GM21381 (cell line): Measurements from ENCODE around the gene SESTD1.

Experiments
- ATAC-seq: cut with Tn5 transposase; IDR thresholded peaks from one replicate; pipeline ENCODE4 v1.9.1; 2021; ENCODE audit warnings: mild to moderate bottlenecking, moderate library complexity; ENCODE audit not compliant: unreplicated experiment

Gene SESTD1, protein sequence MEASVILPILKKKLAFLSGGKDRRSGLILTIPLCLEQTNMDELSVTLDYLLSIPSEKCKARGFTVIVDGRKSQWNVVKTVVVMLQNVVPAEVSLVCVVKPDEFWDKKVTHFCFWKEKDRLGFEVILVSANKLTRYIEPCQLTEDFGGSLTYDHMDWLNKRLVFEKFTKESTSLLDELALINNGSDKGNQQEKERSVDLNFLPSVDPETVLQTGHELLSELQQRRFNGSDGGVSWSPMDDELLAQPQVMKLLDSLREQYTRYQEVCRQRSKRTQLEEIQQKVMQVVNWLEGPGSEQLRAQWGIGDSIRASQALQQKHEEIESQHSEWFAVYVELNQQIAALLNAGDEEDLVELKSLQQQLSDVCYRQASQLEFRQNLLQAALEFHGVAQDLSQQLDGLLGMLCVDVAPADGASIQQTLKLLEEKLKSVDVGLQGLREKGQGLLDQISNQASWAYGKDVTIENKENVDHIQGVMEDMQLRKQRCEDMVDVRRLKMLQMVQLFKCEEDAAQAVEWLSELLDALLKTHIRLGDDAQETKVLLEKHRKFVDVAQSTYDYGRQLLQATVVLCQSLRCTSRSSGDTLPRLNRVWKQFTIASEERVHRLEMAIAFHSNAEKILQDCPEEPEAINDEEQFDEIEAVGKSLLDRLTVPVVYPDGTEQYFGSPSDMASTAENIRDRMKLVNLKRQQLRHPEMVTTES

DNA sequence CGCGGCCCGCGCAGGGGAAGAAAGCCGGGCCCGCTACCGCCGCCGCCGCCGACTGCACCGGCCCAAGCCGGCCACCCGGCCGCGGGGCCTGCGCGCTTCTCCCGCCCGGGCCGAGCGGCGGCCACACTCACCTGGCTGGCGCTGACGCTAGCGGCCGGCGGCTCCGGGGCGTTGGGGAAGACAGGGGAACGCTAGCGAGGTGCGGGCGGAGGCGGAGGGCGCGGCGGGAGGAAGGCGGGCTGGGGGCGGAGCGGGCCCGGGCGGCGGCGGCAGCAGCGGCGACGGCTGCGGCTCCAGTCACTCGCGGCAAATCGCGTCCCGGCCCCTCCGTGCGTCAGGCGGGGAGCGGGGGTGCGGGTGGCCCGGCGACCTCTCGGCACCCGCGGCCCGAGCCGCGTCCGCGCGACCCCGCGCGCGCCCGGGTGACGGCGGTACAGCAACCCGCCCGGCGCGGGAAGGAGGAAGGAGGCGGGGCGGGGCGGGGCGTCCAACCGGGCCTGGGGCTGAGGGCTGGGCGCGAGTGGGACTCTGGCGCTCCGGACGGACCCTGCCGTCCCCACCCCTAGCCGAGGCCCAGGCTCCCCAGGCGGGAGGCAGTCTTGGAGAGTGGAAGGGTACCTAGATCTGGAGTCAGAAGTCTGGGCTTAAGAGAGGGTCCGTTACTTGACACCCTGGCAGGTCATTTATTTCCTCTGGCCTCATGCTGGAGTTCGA, at the start of gene SESTD1:
Gene SESTD1 (minus strand): TSS at position 465 of the 714 bp plus-strand sequence. CDS start 72,991 bp downstream, outside the sequence.
- peak; percentile 71 for ATAC-seq

DNA sequence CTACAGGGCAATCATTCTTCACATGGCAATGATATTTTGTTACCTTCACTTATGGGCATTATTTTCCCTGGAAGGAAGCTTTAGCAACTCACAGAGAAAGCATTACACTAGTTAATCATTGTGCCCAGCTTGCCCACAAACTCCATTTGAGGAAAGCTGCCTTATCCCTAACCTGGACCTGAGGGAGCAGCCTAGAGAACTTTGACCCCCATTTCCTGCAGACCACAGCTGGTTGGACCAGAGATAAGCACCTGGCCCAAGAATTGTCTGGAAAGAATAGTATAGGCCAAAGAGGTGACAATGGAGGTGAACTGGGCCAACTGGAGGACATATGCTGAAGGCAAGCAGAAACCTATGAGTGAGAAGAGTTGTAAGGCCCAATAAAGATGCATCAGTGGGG, 48.4 kb upstream of the SESTD1 start:
- ATAC-seq, result no peak

DNA sequence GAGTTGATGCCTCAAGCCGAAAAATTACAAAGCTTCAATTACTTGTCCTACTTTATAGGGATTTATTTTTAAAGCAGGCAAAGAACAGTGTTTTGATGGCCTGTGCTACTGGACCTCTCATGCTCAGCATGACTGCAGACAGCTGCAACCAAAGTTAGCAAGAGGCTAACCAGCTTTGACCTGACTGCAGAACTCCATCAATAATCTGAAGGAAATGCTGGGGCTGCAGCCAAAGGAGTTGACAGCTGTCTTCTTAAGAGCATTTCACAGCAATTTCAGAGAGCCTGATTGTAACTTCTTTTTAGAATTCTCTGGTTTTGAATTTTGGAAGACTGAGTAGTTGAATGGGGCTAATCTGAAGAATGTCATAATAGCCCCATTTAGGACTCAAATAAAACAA, 46.5 kb upstream of the SESTD1 start:
- no peak for ATAC-seq

DNA sequence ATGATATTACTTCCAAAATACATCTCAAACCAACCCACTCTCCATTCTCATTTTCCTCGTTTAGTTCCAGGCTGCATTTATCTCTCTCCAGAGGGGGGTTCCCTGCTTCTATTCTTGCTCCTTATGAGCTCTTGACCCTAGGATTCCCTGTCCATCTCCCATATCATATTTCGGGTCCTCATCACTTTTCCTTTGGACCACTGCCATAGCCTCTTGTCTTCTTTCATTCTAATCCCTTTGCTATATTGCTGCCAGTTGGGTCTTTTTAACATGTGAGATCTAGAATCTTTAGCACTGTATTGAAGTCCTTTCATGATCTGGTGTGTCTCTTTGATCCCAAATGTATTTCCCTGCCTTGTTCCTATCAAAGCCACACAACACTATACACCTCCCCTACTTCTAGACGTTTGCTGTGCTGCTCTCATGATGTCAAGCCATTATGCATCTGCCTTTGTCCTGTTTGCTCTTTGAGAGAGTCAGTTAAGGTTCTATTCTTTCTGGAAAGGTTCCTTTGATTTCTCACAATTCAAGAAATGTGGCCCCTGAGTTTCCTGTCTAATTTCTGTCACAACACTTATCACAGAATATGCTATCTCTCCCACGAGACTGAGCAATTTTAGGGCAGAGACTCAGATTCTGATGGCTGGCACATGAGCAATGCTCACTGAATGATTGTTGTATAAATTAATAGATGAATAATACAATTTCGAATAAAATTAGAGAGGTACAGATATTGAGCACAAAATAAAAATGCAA, 43.2 kb upstream of the SESTD1 start:
- no peak for ATAC-seq

DNA sequence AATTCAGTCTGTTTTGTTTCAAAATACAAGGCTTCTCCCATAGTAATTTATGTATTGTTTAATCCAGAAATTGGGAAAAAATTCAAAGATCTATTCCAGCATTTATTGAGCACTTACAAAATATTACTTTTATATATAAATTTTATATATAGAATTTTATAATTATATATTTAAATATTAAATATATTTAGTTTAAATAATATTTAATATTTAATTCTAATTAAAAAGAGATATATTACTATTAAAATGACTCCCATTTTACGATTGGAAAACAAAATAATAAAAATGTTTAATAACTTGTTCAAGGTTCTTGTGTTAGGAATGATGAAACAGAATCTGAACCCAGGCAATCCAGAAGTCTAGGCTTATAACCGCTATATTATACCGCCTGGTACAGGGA, 40.5 kb upstream of the SESTD1 start:
- ATAC-seq, result no peak

DNA sequence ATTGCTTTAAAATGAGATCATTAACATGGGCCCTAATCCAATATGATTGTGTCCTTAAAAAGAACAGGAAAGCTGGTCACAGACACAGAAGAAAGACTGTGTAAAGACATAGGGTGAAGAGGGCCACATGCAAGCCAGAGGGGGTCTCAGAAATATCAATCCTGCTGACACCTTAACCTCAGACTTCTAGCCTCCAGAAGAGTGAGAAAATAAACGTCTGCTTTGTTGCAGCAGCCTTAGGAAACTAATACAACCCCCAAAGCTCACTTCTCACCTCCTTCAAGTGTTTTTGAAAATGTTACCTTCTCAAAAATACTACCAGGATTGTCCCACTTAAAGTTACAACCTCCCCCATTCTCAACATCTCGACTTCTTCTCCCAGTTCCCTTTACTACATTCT, 39.8 kb upstream of the SESTD1 start:
- no peak for ATAC-seq

DNA sequence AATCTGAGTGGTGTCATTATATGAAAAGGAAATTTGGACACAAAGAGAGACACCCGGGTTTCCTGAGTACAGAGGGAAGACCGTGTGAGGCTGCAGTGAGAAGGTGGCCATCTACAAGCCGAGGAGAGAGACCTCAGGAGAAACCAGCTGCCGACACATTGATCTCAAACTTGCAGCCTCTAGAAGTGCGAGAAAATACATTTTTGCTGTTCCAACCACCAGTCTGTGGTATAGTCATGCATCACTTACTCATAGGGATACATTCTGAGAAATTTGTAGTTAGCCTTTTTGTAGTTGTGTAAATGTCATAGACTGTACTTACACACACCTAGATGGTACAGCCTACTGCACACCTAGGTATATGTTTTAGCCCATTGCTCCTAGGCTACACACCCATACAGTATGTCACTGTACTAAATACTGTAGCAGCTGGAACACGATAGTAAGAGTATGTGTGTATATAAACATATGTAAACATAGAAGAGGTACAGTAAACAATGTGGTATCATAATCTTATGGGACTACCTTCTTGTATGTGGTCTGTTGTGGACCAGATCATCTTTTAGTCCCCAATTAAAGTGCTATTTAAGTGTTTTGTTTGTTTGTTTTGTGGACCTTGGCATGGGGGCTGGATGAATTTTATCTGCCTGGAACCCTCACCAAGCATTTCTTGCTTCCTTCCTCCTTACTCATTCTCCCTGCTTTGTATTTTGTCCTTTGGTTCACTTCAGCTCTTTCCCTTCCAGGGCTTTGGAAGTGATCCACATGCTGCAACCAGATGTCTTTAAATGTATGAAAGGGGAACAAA, 38.3 kb upstream of the SESTD1 start:
- ATAC-seq, result no peak

DNA sequence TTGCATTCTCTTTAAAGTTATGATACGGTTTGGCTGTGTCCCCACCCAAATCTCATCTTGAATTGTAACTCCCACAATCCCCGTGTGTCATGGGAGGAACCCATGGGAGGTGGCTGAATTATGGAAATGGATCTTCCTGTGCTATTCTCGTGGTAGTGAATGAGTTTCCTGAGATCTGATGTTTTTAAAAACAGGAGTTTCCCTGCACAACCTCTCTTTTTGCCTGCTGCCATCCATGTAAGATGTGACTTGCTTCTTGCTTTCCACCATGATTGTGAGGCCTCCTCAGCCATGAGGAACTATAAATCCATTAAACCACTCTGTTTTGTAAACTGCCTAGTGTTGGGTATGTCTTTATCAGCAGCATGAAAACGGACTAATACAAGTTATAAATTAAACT, 37.5 kb upstream of the SESTD1 start:
- ATAC-seq, result no peak

DNA sequence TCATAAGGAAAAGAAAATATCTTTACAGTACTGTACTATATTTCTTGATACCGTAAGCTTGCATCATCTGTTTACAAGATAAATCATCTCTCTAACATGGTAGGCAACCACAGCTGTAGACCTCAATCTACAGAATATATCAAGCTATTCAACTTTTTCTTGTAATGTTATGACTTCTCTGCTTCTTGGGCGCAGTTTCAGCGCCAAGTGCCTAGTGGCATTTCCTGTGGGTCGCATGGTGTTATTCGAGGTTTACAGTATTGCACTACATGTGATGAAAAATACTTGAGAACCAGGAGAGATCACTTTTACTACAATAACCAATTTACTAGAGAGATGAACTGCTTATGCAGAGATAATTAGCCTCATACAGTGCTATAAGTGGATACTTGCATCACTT, 34.0 kb upstream of the SESTD1 start:
- no peak for ATAC-seq

DNA sequence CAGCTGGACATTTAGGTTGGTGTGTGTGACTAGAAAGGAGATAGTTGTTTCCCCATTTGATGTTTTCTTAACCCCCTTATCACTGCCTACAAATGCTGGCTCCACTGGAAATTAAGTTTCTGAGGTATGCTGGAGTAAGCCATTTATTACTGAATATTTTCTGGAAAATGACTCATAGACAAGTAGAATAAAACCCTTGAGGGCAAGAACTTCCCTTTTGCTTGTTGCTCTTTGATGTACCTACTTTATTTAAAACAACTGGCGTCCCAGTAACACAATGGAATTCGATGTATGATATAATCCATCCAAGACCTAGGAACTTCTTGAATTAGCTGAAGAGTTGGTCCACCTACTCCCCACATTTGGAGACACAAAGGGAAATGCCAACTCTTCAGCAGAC, 33.3 kb upstream of the SESTD1 start:
- ATAC-seq, result no peak

DNA sequence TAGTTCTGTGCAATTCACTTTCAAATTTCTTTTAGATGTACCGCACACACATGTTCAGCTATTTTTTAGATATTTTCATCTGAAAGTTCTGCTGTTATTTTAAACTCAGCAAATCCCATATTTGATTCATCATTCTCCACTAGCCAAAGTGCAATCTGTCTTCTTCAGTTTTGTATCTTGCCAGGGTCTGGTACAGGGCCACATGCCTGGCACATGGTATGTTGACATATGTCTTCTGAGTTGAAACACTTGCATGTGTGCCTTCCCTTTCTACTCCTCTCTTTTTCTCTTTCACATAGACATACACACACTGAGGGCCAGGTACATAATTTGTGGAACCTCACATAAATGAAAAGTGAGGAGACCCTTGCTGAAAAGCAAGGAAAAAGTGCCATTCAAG, 25.7 kb upstream of the SESTD1 start:
- no peak for ATAC-seq

DNA sequence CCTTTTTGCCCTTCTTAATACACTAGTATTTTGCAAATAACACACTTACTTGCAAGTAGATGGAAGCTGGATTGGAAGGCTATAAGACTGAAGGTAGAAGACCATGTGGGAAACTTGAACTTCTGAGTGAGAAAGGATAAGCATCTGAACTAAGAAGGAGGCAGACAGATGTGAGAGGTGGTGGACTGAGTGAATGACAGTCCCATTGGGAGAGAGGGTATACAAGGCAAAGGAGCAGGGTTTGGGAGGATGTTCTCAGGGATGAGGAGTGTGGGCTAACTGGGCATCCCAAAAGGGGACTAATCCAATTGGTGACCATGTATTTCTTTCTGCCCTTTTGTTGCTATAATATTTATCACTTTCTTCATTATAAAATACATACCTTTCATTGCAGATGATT, 20.4 kb upstream of the SESTD1 start:
- ATAC-seq, result no peak

DNA sequence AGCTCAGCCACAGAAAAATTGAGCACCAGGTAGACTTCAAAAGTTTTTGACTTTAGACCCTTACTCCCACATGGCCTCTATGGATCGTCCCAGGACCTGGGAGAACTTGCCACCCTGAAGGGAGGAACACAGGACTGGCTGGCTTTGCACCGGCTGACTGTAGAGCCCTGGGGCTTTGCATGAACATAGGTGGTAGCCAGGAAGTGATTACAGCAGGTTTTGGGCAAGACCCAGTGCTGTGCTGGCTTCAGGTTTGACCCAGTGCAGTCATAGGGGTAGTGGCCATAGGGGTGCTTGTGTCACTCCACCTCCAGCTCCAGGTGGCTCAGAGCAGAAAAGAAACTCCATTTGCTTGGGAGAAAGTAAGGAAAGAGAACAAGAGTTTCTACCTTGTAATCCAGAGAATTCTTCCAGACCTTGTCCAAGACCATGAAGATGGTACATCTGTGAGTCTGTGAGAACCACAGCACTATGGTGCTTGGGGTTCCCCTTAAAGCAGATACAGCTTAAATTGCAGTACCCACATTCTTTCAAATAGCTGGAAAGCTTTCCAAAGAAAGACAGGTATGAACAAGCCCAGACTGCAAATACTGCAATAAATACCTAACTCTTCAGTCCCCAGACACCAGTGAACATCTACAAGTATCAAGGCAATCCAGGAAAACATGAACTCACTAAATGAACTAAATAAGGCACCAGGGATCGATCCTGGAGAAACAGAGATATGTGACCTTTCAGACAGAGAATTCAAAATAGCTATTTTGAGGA, 13.0 kb upstream of the SESTD1 start:
- no peak for ATAC-seq

DNA sequence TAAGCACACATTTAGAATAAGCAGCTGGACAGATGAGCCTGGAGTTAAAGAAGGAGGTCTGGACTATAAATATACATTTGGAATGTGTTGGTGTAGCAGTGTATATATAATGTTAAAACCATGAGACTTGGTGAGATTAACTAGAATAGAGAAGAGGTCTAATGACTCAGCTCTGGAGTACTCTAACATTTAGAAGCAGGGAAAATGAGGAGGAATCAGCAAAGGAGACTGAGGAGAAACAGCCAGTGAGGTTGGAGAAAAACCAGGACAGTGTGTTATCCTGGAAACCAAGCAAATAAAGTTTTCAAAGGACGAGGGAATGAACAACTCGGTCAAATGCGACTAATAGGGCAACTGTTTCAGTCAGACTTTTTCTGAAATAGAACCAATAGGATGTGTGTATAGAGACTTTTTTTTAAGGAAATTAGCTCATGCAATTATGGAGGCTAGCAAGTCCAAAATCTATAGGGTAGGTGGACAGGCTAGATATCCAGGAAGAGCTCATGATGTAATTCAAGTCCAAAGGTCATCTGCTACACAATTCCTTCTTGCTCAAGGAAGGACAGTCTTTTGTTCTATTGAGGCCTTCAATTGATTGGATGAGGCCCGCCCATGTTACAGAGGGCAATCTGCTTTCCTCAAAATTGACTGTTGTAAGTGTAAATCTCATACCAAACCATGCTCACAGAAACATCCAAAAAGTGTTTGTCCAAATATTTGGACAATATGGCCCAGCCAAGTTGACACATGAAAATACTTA, 10.8 kb upstream of the SESTD1 start:
- no peak for ATAC-seq

DNA sequence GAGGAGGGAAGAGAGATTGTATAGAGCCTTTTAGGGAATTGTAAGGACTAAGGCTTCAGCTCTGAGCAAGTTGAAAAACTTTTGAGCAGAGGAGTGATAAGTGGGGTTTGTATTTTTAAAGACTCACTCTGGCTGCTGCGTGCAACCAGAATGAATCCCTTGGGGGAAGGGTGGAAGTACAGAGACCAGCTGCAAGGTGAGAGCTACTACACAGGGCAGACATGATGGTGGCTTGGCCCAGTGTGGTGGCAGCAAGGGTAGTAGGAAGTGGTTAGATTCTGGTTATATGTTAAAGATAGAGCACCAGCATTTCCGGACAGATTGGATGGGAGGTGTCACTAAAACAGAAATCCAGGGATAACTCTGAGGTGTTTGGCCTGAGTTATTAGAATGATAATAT, 10.1 kb upstream of the SESTD1 start:
- peak; percentile 94 for ATAC-seq

DNA sequence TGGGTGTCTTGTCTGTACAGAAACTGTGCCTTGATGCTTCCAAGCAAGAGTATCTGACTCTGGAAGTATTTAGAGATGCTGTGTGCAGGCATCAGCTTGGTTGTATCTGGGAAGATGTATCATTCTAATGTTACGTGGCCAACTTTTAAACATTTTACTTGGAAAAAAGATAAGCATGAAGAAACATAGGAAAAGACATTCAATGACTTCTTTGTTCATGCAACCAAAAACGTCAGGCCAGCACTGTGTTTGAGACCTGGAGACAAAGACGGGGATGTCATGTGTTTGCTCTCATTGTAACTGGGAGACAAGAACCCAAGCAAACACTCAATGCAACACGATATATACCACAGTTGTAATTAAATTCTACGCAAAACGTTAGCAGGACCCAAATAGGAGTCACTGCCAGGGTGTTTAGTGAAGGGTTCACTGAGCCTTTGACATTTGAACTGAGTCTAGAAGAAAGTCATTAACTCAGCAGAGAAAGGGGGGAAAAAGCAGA, 8.9 kb upstream of the SESTD1 start:
- ATAC-seq, result no peak

DNA sequence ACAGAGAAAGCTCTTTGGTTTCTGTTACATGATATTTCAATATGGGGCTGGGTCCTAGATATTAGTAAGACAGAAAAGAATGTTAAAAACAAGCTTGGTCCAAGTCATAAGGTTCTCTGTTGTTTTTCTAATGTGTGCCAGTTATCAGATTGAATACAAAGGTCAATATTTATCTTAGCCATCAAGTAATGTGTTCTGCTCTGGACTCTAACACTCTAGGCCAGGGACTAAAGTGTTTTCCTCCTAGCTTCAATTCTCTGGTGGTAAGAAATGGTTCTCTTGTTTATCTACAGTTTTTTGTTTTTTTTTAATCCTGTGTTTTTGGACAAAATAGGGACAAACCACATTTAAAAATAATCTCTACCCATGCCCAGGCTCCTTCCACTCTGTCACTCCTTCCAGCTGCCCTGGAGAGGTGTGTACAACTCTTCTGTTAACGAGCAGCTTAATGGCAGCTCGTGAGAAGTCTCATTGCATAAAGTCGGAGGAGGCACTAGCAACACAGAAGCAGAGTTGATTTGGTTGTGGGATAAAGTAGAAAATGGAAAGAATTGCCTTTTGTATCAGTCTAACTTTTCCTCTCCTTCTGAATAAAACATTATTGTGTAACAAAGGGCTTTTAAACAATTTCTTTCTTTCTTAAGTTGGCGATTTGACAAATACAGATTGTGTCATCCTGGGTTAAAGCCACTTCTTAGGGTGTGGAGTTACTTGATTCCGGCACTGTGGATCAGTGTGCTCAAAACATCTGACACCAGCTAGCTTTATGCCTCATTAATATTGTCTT, 8.0 kb upstream of the SESTD1 start:
- ATAC-seq, result no peak

DNA sequence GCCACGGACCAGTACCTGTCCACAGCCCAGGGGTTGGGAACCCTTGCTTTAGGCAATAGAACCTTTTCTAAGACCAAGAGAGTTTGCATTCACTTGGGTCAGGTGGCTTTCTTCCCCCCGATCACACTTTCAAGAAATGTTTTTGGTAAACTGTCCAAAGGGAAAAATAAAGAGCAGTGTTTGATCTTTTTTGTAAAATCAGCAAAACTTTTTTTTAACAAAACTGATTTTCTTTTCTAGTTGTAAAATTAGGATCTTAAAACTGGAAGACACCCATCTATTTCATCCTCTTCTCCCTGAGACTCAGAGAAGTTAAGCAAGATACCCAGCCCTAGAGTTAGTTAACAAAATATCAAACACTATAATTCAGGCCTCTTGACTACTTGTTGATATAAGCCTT, 6.1 kb upstream of the SESTD1 start:
- no peak for ATAC-seq
